Colonic mucosa (tissue), 4 donors: Measurements from ENCODE around the gene SLC10A7. TPM values are rescaled to one million over a fixed set of nuclear protein-coding genes. Genes with fewer than 3 reads are reported as not detected.

Experiments used
- DNase-seq: peaks from one replicate; pipeline ENCODE4 v3.0.0-alpha.2; 2020
- H3K27ac ChIP-seq: fragments of 200-600 bp; one replicate; pipeline ENCODE4 v1.8.0; 2021
- H3K27me3 ChIP-seq: fragments of 200-600 bp; one replicate; pipeline ENCODE4 v1.8.0; 2021
- H3K36me3 ChIP-seq: fragments of 200-600 bp; one replicate; pipeline ENCODE4 v1.8.0; 2021
- H3K4me1 ChIP-seq: fragments of 200-600 bp; one replicate; pipeline ENCODE4 v1.8.0; 2021; ENCODE audit warnings: mild to moderate bottlenecking
- H3K4me3 ChIP-seq: fragments of 200-600 bp; one replicate; pipeline ENCODE4 v1.8.0; 2021
- H3K9ac ChIP-seq, 2 donors: one replicate each; pipeline ENCODE4 v1.7.0; 2013; ENCODE audit warnings: control low read depth in 2 of 2, low read depth in 2 of 2, low read length in 2 of 2
- H3K9me3 ChIP-seq: fragments of 200-600 bp; one replicate; pipeline ENCODE4 v1.8.0; 2021
- intact Hi-C: fragments of 100-400 bp; cut with DNase I; formaldehyde crosslinking; loops from one replicate; pipeline ENCODE4 v1.14.1; 2022
- total RNA-seq, 2 donors: library from RNA; stranded (reverse); fragmentation: NEBNext Ultra II Directional in 1 of 2; extraction: Animal tissue kit (Norgen Biotek cat#: 25700) in 1 of 2; gene quantifications; one replicate each; pipeline ENCODE4 v1.2.1, GENCODE V29; 2021
- TF ChIP-seq, protein P1 (sequence below): fragments of 200-600 bp; IDR thresholded peaks from one replicate; pipeline ENCODE4 v1.8.0; 2022; ENCODE audit warnings: antibody characterized with exemption, mild to moderate bottlenecking
- donor health status: healthy.
- donor health status: DM: no; HTN: no; CAD: no.
- donor health status: DM: no; HTN: no; CAD: no.

SLC10A7 gene
- total RNA-seq, 2 donors from 2014 or later = 17.4 to 19.2 TPM

DNA sequence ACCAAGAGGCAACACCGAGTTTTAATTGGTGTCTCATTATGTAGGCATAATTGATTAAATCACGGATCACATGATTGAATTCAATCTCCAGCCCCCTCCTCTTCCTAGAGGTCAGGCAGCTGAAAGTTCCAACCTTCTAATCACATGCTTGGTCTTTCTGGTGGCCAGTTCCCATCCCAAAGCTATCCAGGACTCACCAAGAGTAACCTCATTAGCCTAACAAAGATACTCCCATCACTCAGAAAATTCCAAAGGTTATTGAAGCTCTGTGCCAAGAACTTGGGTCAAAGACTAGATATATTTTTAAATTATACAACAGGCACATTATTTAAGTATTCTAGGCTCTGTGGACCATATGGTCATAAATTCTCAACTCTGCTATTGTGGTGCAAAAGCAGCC, 65.1 kb downstream of the SLC10A7 start:
- TF ChIP-seq, protein P1, sequence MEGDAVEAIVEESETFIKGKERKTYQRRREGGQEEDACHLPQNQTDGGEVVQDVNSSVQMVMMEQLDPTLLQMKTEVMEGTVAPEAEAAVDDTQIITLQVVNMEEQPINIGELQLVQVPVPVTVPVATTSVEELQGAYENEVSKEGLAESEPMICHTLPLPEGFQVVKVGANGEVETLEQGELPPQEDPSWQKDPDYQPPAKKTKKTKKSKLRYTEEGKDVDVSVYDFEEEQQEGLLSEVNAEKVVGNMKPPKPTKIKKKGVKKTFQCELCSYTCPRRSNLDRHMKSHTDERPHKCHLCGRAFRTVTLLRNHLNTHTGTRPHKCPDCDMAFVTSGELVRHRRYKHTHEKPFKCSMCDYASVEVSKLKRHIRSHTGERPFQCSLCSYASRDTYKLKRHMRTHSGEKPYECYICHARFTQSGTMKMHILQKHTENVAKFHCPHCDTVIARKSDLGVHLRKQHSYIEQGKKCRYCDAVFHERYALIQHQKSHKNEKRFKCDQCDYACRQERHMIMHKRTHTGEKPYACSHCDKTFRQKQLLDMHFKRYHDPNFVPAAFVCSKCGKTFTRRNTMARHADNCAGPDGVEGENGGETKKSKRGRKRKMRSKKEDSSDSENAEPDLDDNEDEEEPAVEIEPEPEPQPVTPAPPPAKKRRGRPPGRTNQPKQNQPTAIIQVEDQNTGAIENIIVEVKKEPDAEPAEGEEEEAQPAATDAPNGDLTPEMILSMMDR = no peak
- H3K27me3 ChIP-seq = no peaks in the 10 kb centered on the region
- H3K9ac ChIP-seq = no peak overlapping the region
- no peak for DNase-seq
- intact Hi-C loops = no loop called here
- no peaks in the 10 kb centered on the region for H3K9me3 ChIP-seq
- H3K4me3 ChIP-seq = no peak overlapping the region
- H3K27ac ChIP-seq = no peak overlapping the region
- H3K36me3 ChIP-seq = no peaks in the 10 kb centered on the region
- H3K4me1 ChIP-seq = no peaks in the 10 kb centered on the region

DNA sequence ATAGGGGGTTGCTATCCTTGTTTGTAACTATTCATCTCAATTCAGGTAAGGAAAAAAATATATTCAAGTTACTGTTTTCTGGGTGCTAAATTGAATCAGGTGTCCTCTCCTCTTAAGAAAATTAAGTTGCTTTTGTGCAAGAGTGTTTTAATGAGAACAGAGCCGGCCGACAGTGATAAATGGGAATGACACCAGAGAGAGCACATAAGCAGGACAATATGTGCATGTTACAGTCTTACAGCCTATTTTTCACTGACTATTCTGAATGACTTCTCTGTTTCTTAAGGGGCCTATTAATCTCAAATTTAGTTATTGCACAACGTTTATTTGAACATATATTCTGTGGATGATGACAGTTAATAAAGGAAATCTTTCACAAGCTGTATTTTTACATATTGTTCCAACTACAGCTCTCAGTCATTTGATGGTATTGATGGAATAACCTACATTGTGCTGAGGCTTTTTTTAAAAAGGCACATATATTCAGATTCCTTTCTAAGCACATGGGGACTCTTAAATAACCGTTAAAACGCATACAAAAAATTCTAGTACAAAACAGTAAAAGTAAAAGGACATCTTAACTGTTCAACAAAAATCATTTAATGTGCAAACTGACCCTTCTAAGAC, 68.4 kb downstream of the SLC10A7 start:
- Histone ChIP-seq H3K4me3 (no peak overlapping the region), H3K9me3 (no peaks in the 10 kb centered on the region), H3K27ac (no peak overlapping the region), H3K9ac (no peak overlapping the region), H3K27me3 (no peaks in the 10 kb centered on the region), H3K4me1 (no peaks in the 10 kb centered on the region), H3K36me3 (no peaks in the 10 kb centered on the region)
- TF ChIP-seq, protein P1 = no peak
- intact Hi-C loops = no loop called here
- DNase-seq = no peak

DNA sequence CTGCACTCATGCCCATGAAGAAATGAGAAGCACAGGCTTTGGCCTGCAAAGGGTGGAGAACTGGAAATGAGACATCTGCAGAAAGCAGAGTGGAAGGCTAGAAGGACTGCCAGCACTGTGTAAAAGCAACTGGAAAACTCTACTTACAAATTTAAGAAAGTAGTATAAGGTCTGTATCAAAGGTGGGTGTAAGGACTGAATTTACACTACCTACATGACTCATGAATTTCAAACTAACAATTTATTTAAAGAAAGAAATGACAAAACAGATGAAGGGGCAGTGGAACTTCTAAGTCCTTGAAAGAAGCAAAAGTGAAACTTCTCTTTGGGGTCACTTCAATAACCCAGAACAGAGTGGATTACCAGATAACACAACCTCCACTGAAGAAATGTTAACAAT, 71.2 kb downstream of the SLC10A7 start:
- Histone ChIP-seq H3K27ac (no peak overlapping the region), H3K9me3 (no peaks in the 10 kb centered on the region), H3K4me1 (no peaks in the 10 kb centered on the region), H3K9ac (no peak overlapping the region), H3K27me3 (no peaks in the 10 kb centered on the region), H3K36me3 (no peaks in the 10 kb centered on the region), H3K4me3 (no peak overlapping the region)
- no peak for DNase-seq
- intact Hi-C loops = no loop called here
- TF ChIP-seq, protein P1 = no peak

DNA sequence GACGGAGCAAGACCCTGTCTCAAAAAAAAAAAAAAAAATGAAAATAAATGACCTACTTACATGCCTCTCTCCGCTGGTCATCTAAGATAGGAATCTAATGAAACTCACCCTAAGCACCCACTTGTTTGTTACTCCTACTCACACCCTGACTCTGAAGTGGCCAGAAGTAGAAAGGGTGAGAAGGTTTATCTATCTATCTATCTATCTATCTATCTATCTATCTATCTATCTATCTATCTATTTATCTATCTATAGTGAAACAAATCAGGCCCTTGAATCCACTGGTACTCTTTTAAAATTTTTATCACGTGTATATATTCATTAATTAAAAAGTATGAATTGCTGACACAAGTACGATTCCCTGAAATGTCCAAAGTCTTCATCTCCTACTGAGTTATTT, 75.2 kb downstream of the SLC10A7 start:
- Histone ChIP-seq H3K27me3 (no peaks in the 10 kb centered on the region), H3K9ac (no peak overlapping the region), H3K4me3 (no peak overlapping the region), H3K36me3 (no peaks in the 10 kb centered on the region), H3K27ac (no peak overlapping the region), H3K9me3 (no peaks in the 10 kb centered on the region), H3K4me1 (no peaks in the 10 kb centered on the region)
- intact Hi-C loops = no loop called here
- TF ChIP-seq, protein P1 = no peak
- DNase-seq = no peak

DNA sequence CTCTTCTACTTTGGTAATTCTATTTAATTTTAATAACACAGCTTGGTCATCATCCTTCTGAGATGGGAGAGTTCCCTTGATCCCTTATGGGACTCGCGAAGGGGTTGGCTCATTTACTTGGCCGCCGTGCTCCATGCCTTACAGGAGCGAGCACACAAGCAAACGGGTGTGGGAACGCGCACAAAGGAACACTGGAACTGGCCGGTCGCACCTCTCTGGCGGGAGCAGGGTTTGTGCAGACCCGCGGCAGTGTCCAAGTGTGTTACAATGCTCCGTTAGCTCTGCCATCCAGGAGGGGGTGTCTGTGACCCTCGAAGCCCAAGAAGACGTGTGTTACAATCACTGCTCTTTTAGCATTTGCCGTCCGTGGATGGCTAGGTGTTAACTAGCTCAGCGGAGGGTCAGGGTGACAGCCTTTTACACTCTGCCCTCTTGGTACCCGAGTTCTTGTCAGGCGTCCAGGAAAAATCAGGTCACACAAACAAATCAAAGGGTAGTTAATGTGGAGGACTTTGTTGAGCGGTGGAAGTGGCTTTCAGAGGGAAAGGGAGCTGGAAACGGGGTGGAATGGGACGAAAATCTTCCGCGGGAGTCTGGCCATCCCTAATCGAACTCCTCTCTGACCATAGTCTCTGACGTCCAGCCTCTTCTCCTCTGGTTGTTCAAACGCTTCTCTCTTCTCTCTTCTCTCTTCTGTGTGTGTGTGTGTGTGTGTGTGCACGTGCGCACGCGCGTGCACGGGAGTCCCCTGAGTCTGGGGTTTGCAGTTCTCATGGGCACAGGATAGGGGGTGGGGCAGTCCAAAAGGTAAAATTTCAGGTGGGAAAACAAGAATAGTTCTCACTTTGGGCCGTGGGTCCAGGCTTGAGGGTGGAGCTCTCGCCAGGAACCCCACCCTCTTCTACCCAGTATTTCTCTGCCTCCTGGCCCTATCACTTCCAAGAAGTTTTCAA, 76.3 kb downstream of the SLC10A7 start:
- Histone ChIP-seq H3K27ac (no peak overlapping the region), H3K27me3 (no peaks in the 10 kb centered on the region), H3K4me3 (no peak overlapping the region), H3K36me3 (no peaks in the 10 kb centered on the region), H3K4me1 (no peaks in the 10 kb centered on the region), H3K9me3 (no peaks in the 10 kb centered on the region), H3K9ac (no peak overlapping the region)
- intact Hi-C loops = no loop called here
- DNase-seq = no peak
- TF ChIP-seq, protein P1 = no peak
